EL (cell line): ENCODE measurements around the gene GPR151.
"Not testable (repeated sequence)": the region's sequence is repeated elsewhere in the genome, so short reads cannot be mapped to it uniquely, and the experiment has no call there.

Source experiments
- DNase-seq: peaks from one replicate; pipeline ENCODE4 v3.0.0-alpha.2; 2016

Gene GPR151

GRCh38 chr5:146516151-146516475, at the start of gene GPR151:
Gene GPR151 (minus strand): TSS chr5:146516190. CDS start chr5:146516113, 77 bp downstream.
- DNase-seq, result no peak

GRCh38 chr5:146564007-146564762, 48.2 kb upstream of the GPR151 start:
- peak; percentile 11 for DNase-seq

DNA sequence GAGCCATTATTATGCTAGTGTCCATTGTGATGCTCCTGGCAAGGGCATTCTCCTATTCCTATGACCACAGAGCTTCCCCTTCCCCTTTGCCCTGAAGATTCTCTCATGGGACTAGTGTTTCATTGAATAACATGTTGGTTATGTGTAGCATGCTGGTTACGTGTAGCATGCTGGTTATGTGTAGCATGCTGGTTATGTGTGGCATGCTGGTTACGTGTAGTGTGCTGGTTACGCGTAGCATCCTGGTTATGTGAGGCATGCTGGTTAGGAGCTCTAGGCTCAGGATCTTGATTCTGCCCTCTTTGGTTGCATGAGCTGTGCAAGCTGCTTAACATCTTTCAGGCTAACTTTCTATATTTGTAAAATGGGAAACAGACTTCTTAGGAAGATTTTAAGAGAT, 46.5 kb upstream of the GPR151 start:
- DNase-seq, result no peak

DNA sequence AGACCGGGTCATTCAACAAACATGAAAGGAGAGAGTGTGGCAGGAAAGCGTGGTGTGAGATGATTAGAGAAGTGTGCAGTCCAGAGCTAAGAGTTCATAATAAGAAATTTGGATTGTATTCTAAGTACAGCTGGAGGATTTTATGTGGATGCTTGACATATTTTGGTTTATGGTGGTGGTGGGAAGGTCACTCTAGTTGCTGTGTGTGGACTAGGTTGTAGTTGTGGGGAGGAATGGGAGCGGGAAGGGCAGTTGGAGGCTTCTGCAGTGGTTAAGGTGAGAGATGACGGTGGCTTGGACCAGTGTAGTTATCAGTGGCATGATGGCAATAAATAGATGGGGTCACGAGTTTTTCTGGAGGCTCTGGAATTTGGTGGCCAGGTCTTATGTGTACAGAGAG, 45.7 kb upstream of the GPR151 start:
- peak; percentile 61 for DNase-seq

DNA sequence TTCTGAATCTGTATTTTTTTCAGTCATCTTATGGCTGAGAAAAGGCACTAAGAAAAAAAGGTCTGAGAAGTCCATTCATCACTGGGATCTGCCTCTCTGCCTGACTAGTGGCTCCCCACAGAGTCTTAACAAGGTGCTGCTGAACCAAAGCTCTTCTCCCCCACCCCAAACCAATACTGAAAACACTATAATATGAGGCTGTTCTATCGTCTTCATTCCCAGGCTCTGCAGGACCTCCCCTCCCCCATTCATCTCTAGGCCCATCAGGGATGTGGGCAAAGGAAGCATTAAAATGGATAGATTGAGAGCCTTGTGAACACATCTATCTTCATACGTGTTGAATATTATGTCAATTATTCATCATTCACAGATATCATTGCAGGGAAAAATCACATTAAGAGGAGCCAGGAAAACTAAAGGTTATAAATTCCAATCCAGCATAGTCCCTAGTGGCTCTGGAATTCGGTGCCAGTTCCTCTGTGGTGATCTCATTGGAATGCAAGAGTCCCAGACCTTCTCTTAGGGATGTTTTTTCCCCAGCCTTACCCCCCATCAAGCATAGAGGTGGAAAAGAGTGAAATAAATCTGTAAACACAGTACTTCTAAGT, 44.3 kb upstream of the GPR151 start:
- DNase-seq, result peak; percentile 89

GRCh38 chr5:146556884-146557283, 40.9 kb upstream of the GPR151 start:
- not testable (repeated sequence) for DNase-seq

DNA sequence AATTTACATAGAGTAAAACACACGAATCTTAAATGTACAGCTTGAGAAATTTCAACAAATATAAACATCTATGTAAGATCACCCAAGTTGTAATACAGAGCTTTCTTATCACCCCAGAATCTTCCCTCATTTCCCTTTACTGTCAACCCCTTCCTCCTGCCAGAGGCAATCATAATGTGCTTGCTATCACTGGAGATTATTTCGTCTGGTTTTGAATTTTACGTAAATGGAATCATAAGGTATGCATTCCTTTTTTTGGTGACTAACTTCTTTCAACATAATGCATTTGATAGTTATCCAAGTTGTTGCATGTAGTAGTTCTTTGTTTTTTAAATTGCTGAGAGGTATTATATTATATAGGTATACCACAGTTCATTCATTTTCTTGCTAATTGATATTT, 37.5 kb upstream of the GPR151 start:
- no peak for DNase-seq

DNA sequence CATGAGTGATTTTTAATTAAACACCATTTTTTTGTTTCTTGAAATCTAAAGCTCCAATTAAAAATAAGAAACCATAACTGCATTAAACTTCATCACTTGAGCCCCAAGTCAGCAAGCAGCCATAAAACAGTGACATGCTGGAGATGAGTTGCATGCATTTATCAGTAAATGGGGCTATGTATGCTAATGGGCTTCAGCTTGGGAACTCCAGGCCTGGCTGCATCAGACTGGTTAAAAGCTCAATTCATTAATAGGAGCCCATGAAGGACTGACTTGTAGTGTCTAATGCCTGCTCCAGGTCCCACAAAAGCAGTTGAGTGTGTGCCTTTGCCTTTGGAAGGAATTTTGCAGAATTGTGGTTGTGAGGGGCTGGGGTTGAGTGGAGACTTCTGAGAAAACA, 33.6 kb upstream of the GPR151 start:
- no peak for DNase-seq

DNA sequence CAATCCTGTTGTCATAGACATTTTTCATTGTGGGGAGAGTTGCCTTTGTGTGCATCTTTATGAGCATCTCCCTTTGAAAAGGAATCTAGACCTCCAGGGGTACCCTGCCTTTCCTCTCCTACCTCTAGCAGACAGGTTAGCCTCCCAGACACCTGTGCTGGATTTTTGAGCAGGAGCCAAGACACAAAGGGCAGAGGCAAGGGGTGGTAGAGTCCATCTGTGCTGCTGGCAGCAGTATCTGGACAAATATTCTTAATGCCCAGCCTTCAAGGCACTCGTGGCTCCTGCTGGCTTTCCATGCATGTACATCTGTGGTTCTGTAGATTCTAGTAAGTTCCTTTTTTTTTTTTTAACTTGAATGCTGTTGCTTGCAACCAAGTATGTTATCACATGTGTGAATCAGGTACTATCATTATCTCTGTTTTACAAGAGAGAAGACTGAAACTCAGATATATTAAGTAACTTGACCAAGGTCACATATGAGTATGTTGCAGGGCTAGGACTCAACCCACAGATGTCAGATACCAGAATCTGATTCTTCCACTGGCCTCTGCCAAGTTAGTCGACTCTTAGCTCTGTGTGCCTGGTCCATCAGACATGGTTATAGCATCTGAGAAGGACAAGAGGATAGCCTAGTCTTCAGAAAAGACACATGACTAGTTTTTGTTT, 32.9 kb upstream of the GPR151 start:
- DNase-seq, result no peak

GRCh38 chr5:146544232-146544631, 28.2 kb upstream of the GPR151 start:
- no peak for DNase-seq

DNA sequence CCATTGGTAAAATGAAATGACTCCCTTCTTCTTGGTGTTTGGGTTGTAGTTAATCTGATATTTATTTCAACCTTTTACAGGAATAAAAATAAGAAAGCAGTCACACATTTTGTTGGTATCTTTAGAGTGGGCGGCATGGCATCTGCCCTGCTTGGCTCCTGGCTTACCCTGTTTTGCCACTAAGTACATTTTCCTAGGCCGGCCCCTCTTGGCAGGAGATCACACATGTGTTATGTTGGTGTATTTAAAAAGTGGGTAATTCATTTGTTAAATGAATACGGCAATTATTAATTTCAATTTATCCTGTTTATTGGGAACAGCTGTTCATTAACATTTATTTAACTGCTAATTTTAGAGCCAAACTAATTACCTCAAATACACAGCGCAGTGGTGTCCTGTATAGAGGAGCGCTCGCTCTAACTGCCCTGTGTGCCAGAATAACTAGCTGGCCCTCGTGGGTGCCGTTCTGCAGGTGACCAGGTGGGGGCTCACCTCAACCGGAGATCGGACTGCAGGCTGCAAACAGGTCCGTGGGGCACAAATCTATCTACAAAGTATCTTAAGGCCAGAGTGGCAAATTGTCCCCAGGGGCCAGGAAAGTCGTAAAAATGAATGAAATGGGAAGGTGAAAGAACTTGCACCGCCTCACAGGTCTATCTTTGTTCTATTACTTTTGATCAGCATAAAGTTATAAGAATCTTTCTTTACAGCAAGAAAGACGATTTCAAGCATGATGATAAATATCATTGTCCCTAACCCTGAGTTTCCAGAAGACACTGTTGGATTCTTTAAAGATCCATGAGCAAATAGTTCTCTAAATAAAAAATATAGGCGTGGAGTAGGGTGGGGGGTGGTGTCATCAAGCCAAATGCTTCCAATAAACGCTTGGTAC, 26.2 kb upstream of the GPR151 start:
- DNase-seq, result peak; percentile 60

DNA sequence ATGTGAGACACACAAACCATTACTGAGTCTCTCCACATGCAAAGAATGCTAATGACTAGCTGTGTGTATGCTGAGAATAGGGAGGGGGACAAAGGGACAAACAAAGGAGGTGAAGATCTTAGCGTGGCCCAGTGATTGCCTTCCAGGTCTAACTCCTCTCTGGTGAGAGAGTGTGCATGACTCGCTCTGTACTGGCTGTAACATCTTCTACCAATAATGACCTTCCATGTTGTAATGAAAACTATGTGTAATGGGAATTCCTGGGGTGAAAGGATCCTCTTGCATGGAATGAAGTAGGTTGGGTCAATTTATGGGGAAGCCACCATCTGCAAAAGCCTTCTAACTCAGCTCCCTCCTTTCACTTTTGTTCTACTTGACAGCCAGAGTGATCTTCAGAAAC, 24.4 kb upstream of the GPR151 start:
- DNase-seq, result peak; percentile 28

DNA sequence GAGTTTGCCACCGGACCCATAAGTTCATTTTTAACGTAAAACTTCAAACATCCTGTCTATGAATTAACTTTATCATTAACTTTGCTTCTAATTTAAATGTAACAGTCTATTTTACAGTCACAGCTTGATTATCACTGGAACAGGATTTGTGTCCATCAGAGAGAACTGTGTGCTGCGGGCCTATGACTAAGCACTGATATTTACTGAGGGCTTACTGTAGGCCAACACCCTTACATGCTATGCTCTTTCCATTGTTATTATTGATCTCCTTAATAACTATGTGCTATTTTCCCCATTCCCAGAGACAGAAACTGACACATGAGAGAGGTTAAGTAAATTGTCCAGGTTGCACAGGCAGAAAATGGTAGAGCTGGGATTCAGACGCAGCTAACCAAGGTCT, 24.0 kb upstream of the GPR151 start:
- no peak for DNase-seq

DNA sequence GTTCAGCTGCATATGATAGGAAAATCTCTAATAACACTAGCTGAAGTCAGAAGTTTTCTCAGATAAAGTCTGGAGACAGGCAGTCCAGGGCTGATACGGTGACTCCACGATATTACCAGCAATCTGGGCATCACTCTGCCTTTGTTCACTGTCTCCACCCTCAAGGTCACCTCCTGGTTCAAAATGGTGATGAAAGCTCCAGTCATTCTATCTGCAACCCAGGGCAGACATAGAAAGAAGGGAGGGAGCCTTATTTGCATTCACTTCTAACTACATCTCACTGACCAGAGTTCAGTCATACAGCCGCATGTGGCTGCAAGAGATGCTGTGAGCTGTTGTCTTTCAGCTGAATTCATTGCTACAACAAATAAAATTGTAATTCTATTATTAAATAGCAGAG, 22.4 kb upstream of the GPR151 start:
- DNase-seq, result no peak

- no peak for DNase-seq
Observed at GRCh38 chr5:146533882-146534281, 17.9 kb upstream of the GPR151 start.

DNA sequence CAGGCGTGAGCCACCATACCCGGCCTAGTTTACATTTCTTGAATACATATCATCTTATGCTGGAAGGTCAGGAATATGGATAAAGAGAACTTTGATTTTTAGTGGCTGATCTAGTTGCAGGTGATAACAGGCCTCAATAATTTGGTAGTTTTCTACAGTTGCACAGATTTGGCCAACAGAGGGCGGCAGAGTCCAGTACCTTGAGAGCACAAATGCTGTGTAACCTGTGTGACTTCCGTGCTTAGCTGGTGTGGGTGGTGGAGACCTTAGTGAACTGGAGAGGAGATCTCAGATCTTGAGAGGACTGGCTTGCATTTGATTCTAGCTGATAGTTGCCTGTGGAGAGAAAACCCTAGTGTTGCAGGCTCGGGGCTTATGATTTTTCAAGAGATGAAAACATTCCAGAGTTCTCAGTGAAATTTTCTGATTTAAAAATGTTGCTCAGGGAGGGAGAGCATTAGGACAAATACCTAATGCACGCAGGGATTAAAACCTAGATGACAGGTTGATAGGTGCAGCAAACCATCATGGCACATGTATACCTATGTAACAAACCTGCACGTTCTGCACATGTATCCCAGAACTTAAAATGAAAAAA, 17.4 kb upstream of the GPR151 start:
- DNase-seq, result peak; percentile 66

- no peak for DNase-seq
Observed at GRCh38 chr5:146529984-146530383, 14.0 kb upstream of the GPR151 start.

DNA sequence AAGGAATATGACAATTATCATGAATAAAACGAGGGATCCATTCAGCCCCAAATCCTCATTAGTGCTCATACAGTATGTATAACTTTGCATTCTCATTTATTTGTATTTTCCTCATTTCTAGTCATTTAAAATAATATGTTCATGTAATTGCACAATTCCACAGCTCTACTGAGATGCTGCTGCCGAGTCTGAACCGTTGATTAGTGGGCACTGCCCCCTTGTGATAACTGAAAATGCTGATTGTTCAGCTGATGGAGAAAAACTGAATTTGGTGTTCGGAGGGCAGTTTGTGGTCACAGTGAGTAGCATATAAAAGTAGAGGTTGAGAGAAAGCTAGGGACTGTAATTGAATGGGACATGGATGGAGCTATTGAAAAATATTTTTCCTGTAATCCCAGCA, 12.2 kb upstream of the GPR151 start:
- no peak for DNase-seq

DNA sequence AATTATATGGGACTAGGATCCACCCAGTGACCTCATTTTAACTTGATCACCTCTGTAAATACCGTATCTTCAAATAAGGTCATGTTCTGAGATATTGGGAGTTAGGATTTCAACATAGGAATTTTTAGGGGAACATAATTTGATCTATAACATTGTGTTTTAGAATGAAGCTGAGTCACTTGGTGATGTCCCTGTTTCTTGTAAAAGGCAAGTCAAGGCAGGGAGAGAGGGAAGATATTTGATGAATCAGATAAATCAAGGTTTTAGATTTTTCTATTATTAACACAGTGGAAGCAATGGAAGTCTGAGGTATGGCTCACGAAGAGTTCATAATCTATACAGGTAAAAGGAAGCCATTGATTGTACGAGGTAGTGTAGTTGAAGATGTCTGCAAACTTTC, 11.8 kb upstream of the GPR151 start:
- DNase-seq, result no peak

DNA sequence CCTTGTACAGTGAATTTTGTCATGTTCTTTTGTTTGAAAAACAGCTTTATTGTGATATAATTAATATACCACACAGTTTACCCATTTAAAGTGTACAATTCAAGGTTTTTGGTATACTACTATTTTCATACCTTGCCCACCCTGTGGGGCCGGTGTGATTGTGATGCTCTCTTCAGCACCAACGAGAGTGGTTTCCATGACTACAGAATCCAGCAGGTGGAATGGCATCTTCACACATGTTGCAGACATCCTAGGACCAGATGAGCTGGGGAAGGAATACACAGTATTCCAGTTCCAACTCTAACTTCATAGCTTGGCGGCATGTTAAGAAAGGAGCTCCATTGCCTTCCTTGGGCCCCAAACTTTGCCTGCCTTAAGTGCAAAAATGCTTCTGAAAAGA, 7.7 kb upstream of the GPR151 start:
- no peak for DNase-seq

DNA sequence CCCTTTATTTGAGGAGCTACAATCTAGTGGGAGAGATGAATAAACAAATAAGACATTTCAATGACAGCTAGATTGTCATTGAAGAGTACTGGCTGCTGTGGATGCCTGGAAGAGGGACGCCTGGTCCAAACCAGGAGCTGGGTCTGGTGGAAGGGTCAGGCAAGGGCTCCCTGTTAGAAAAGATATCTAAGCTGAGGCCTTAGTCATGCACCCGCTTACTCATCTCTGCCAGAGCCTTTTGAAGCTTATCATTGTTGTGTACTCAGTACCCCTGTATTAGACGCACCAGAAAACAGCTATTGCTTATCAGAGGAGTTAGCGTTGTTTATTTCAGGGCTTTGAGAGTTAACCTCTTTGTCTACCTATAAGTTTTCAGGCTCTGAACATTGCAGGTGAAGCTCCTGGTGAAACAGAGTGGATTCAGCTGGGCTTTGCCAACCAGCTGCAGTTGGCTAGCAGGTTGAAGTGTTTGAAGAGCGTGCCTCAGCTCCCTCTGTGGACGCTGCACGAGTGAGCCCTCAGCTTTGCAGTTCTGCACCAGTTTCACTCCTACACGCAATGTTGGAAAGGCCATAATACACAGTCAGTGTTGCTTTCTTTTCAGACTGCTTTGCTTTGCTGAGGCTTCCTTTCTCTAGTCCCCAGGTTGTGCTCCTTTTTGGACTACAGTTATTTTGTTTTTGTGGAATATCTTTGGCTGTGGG, 5.6 kb upstream of the GPR151 start:
- DNase-seq, result no peak

GRCh38 chr5:146520731-146521130, 4.7 kb upstream of the GPR151 start:
- peak; percentile 12 for DNase-seq
